GM19372 (cell line): ENCODE data around the gene OXLD1.

Source experiments
- ATAC-seq: cut with Tn5 transposase; IDR thresholded peaks from one replicate; pipeline ENCODE4 v1.9.1; 2021; ENCODE audit warnings: mild to moderate bottlenecking, low read depth, moderate library complexity; ENCODE audit not compliant: unreplicated experiment

Gene OXLD1

DNA sequence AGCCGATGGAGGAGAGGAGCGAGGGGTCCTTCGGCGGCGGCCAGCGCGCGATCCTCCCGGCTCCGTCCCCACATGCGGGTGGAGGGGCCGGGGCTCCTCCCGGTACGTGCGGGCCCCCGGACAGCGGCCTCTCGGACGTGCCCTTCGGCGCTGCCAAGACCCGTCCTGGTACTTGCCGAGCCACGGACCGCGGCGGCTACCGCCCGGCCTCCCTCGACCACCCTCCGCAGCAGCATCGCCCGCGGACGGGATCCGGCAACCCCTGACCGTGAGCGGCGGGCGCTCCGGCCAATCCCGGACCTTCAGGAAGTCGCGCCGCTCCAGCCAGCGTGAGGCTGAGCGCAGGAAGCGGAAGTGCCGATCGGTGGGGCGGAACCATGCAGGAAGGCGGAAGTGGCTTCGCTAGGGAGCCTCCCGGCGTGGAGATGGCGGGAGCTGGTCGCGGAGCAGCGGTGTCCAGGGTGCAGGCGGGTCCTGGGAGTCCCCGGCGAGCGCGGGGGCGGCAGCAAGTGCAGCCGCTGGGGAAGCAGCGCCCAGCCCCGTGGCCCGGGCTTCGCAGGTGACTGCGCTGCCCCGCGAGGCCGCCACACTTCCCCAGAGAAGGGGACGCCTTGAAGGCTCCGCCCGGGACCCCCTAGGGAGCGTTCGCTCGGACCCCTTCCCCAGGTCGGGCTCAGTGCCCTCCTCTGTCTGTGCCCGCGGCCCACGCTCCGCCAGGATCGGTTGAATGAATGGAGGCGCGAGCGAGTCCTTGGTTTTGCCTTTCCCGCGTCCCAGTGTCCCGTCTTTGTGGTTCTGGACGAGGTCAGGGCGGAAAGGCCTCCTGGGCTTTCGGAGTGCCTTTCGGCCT is at the start of gene OXLD1, which contains the start of gene CCDC137:
Gene OXLD1, minus strand, starts transcription at position 264 of the 850 bp plus-strand sequence. Its CDS starts 28 bp downstream, at position 236.
Gene CCDC137, plus strand, starts transcription at position 396 of the 850 bp plus-strand sequence. Its CDS starts 30 bp downstream, at position 426.
- peak; percentile 91 for ATAC-seq

DNA sequence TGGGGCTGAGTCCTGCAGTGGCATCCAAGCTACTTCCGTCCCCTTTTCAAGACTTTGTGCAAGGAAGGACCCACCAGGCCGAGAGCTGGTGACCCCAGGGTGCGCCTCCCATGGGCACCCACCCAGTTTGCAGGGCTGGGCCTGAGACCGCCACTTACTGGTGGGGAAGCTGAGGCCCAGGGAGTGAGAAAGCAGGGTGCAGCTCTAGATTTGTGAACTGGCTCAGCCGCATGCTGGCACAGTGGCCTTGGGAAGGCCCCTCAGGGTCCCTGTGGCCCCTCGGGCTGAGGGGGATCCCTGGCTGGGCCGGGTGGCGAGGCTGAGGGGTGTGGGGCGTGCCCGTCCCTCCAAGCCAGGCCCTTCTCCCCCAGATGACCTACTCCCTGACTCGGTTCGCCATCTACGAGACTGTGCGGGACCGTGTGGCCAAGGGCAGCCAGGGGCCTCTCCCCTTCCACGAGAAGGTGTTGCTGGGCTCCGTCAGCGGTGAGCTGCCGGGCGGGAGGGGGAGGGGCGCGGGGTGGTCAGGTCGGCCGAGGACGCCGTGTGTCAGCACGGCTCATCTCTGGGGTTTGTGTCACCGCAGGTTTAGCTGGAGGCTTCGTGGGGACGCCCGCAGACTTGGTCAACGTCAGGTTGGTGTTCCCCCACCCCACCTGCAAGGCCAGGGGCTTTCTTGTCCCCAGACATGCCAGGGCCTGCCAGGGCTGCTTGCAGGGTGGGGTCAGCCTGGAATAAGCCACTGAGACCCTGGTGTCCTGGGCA is 48.9 kb upstream of the OXLD1 start:
- no peak for ATAC-seq

DNA sequence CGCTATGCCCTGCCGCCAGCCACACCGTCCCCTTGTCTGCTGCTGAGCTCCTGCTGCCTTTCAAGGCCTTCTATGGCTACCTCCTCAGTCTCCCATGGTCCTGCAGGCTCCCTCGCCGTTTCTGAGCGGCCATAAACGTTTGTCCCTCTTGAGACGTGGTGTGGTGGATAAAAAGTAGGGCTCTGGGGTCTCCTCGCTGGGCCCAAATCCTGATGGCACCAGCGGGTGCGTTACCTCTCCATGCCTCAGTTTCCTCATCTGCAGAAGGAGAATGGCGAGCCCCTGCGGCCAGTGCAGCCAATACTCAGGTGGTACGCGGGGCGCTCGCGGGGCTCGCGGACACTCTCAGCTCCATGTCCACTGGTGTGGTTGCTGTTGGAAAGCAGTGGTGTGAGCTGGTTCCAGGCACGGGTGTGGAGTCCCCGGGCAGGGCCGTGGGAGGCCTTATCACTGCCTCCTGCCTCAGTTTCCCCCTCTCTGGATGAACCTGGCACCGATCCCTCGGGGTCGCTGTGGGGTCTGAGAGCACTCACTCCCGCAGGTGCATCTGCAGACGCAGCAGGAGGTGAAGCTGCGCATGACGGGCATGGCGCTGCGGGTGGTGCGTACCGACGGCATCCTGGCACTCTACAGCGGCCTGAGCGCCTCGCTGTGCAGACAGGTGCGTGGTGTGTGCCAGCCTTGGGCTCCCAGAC is 48.2 kb upstream of the OXLD1 start:
- no peak for ATAC-seq

DNA sequence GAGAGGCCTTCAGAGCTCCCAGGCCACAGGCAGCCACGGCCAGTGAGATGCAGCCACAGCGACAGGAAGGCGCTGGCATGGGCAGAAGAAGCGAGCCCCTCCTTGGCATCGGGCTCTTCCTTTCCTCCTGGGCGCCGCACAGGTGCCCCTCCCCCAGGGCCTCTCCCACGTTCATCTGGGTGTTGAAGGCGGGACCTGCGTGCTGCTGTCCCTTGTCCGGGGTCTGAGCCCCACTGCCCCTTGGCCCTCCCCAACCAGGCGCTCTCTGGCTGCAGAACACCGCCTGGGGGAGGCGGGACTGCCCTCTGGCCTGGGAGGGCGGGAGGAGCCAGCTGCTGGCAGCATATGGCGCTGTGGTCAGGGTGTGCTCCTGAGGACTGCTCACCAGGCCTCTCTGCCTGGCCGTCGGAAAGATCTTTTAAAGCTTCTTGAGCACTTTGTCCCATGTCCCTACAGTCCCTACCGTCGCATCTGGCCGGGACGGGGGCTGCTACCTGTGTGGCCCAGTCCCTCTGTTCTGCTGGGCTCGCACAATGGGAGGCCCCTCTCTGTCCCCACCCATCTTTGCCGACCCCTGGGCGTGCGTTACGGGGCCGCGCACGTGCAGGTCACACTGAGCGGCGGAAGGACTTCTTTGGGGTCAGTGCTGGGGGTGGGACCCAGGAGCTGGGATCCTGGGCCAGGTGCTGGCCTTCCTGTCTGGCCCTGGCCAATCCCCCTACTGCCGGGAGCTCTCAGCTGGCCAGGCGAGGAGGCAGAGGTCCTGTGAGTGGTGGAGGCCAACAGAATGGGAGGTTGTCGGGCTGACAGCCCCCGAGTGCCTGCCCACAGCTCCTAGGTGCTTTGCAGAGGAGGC is 47.4 kb upstream of the OXLD1 start:
- ATAC-seq = no peak

DNA sequence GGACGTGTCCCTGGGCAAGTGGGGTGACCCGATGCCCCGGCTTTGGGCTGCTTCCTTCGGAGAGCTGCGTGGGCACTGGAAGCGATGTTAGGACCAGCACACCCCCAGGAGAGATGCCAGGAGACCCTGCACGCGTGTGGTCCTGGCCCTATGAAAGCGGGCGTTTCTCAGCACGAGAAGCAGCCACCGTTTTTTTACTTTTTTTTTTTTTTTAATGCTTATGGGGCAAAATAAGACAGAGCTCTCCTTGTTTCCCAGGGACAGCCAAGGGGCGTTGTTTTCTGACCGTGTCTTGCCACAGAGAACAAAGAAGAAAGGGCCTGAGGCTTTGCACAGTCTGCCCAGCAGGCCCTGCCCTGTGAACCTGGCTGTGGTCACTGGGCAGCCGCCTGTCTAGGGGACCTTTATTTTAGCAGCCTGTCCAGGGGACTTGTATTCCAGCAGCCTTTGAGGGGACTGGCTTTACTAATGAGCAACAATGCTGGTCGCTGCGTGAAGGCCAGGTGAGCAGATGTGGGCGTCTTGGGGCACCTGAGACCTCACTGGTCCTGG is 46.7 kb upstream of the OXLD1 start:
- ATAC-seq = no peak

DNA sequence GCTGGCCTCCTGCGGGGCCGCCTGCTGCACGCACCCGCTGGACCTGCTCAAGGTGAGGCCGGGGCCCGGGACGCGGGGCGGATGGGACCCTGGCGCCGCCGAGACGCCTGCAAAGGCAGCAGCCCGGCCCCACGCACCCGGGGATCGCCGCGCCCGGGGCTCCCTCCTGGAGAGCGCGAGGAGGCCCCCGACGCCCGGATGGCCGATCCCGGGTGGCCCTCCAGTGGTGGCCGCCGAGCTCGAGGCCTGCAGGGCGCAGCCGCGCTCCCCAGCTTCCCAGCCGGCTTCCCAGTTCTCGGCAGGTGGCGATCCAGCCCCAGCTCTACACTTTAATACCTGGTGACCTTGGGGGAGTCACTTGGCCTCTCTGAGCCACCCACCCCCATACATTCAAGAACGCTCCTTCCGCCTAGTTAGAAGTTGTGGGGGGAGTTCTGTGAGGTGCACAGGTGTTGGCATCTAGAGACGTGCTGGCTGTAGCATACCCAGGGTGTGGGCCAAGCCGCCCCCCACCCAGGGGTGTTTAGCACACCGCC is 46.1 kb upstream of the OXLD1 start:
- no peak for ATAC-seq

DNA sequence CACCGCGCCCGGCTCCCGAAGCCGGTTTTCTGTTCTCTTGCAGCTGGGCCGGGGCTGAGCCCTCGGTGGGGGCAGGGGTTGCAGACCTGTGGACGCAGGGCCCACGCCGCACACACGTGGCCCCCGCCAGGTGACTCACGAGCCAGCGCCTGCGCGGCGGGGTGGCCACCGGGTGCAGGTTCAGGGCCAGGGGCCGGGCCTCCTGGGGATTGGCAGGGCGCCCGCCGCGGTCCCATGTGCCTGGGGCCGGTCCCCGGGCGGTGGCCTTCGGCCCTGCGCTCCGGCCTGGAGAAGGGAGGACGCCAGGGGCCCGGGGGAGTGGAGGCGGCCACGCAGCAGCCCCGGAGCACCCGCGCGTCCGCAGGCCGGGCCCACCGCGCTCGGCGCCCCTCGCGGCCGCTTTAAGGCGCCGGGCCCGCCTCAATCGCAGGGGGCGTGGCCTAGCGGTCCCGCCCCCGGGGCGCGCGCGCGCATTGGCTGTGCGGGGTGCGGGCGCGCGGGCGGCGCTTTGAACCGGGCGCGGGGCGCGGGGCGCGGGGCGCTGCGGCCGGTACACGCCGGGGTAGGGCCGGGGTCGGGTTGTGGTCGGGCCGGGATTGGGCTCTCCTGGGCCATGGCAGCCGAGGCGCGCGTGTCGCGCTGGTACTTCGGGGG is 45.5 kb upstream of the OXLD1 start, which contains the start of gene SLC25A10:
Gene SLC25A10, plus strand, starts transcription at position 471 of the 654 bp plus-strand sequence. Its CDS starts 143 bp downstream, at position 614.
- ATAC-seq = peak; percentile 70

DNA sequence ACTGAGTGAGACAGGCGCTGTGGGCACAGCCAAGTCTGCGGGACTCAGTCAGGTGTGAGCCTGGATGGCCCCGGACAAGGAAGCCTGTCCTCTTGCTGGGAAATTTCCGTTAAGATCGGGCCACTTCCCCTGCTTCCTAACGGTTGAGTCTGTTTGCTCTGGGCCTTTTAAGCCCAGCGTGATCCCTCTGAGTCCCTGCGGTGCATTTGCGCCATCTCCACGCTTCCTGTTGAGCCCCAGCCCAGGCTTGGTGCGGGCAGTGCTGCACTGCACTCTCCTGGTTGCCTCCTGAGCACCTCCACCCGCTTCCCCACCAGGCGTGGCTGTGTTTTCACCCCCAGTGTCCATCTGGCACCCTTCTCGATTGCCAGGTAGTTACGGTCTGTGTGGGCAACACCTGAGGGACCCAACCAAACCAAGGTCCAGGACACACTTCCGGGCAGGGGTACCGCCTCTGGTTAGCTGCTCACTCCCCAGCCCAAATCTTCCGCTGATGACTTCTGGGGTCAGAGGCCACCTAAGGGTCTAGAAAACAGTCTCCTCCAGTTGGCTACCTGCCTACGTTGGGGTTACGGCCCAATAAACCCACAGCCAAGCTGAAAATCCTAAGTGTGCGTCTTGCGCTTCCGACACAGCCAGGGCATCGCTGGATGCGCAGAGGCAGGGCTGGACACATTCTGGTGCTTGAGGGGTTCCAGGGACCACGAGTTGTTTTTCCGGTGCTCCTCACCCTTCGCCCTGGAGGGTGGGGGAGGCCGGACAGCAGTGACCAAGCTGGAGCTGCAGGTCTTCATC is 44.3 kb upstream of the OXLD1 start:
- ATAC-seq = no peak

DNA sequence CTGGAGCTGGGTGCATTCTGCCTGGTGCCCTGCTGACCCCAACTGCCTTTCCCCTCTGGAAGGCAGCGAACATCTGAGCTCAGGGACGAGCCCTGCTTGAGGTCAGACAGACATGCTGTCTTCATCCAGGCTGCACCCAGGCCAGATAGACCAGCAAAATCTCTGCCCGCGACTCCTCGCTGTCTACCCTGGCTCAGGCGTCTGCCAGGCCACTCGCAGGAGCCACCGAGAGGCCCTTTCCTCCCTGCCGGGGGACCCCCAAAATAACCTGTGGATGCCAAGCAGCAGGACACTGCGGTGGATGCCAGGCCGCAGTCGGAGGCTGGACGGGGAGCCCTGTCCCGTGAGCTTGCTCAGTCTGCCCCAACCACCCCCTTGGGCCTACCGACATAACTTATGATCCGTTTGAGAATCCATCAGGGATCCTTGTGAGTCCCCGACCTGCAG is 42.4 kb upstream of the OXLD1 start:
- no peak for ATAC-seq

DNA sequence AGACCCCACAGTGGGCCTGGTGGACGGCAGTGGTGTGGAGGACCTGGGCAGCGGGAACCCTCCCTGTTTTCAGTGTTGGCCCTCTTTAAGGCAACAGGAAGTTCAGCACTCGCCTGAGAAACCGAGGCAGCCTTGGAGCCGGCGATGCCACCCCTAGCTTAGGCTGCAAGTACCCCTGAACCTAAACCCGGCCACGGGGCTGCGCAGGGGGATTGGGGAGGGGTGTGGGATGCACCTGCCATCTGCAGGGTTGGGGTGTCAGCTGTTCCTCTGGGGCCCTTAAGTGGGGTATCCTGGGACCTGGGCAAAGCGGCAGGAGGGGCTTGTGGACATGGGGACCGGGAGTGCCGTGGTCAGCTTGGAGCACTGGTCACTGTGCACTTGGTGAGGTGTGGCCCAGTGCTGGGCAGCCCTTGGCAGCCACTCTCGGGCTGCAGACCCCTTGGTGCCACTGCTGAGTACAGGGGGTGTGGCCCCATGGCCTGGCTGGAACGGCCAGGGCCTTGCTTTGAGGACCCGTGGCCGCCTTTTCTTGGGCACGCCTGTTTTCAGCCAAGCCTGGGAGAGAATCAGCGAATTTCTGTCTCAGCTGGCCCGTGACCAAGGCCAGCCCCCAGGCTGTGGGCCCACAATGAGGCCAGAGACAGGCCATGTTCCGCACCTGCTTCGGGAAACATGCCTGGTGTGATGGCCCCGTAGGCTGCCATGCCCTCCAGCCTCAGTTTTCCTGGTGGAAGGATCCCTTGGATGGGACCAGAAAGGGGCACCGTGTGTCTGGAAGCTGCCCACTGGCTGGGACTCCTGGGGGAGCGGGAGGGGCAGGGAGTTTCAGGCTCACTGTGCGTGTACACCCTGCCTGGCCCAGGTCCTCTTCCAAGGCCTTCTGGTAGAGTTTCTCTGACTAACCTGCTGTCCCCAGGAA is 41.6 kb upstream of the OXLD1 start:
- ATAC-seq = no peak

DNA sequence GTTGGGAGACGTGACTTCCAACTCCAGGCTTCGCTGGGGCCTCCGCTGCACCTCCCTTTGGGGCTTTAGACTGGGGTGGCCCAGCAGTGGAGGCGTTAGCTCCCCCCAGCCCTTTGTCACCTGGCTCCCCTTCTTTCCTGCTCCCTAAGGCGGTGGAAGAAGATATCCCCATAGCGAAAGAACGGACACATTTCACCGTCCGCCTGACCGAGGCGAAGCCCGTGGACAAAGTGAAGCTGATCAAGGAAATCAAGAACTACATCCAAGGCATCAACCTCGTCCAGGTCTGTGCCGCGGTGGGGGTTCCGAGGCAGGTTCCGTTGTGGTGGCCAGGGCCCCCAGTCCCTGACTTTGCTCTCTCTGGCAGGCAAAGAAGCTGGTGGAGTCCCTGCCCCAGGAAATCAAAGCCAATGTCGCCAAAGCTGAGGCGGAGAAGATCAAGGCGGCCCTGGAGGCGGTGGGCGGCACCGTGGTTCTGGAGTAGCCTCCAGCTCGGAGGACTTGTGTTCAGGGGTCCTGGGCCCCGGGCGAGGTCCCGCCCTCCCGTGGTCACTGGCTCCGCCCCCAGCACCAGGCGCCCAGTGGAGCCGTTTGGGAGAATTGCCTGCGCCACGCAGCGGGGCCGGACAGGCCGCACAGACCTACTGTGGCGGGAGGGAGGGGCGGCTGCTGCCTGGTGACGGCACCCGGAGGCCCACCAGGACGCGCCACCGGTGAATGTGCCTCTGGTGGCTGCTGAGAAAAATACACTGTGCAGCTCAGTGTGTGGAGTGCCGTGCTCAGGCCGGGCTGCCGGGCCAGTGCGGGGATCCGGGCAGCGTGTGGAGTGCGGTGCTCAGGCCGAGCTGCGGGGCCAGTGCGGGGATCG is 40.6 kb upstream of the OXLD1 start:
- no peak for ATAC-seq

DNA sequence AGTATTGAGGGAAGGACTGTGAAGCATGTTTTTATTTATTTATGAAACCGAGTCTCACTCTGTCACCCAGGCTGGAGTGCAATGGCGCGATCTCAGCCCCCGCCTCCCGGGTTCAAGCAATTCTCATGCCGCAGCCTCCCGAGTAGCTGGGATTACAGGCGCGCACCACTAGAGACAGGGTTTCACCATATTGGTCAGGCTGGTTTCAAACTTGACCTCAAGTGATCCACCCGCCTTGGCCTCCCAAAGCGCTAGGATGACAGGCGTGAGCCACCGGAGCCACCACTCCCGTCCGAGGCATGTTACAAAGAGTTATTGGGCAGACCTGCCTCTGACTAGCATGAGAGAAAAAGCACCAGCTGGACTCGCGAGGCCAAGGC is 39.8 kb upstream of the OXLD1 start:
- no peak for ATAC-seq

DNA sequence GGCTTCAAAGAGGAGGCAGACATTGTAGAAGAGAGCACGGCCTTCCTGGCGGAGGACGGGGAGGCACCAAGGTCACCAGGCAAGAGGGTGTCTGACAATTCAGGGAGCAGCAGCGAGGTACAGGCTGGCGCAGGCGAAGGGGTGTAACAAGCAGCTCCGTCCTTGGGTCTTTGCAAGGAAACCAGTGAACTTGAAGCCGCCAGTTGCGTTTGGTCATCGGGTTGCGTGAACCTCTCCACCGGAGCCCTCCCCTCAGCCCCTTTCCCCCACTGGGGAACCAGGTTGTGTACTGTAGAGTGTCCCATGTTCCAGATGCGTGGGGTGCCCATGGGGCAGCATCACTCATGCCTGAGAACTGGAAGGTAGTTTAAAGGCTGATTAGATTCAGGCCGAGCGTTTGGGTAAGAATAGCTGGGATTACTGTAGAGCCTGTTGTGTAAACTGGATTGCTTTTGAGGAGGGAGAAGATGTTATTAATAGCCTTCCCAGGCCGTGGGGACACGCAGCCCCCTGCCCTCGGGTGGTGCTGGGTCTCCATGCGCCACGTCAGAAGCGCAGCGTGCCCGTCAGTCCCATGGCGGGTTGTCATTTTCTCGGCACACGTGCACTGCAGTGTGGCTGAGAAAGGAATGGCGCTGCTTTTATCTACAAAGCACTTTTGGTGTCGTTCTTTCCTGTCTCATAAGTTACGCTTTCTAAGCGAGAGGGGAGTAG is 39.3 kb upstream of the OXLD1 start:
- no peak for ATAC-seq

DNA sequence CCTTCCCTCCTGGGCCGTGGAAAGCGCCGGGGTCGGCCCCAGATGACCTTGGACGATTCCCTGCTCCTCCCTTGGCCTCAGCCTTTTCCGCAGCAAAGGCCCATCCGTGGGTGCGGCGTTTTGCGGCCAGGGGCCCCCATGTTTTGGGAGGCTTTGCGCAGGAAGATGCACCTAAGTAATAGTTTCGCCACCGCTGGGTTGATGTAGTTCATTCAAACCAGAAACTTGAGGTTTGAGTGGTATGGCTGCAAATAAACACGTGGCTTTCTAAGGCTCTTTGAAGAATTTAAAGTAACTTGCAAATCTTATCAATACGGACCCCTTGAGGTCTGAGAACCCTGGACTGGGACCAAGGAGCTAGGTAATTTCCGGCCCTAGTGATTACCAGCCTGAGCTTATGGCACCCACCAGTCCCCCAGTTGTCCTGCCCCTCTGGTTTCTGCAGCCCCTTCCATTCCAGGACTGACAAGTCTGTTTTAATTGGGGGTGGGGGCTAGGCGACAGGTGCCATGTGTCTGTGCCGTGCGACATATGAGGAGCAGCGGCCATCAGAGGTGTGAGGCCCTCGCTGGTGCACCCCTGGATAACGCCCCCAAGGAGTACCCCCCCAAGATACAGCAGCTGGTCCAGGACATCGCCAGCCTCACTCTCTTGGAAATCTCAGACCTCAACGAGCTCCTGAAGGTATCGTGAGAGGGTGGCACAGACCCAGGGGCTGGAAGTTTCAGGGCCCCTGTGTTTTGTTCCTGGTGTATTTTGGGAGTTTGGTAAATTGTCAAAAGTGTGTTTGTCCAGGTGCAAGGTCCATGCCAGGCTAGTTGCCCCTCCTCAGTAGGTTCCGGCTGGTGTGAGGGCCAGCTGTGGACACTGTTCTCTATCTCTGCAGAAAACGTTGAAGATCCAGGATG is 37.6 kb upstream of the OXLD1 start:
- ATAC-seq = no peak
